HG03378 (cell line): ENCODE measurements around the gene NRXN3.

Experiments used
- ATAC-seq: cut with Tn5 transposase; IDR thresholded peaks from one replicate; pipeline ENCODE4 v1.9.1; 2021; ENCODE audit warnings: mild to moderate bottlenecking, moderate library complexity; ENCODE audit not compliant: unreplicated experiment

Gene NRXN3

DNA sequence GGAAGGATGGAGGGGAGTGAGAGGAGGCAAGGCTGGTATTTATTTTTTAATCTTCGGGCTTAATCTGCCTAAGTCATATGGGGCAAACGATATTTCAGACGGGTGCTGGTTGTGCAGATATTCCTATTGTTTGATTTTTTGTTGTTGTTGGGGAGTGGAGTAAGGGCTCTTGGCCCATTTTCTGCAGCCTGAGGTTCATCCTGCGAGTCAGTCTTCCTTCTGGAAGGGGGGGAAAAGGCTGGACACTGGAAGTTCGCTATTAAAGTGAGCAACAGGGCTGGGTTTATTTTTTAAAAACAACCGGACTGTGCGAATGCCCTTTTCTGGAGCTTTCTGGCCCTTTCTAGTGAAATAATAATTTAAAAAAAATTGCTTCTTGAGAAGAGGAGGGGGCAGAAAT, 2.3 kb downstream of the NRXN3 start:
- ATAC-seq, result no peak

DNA sequence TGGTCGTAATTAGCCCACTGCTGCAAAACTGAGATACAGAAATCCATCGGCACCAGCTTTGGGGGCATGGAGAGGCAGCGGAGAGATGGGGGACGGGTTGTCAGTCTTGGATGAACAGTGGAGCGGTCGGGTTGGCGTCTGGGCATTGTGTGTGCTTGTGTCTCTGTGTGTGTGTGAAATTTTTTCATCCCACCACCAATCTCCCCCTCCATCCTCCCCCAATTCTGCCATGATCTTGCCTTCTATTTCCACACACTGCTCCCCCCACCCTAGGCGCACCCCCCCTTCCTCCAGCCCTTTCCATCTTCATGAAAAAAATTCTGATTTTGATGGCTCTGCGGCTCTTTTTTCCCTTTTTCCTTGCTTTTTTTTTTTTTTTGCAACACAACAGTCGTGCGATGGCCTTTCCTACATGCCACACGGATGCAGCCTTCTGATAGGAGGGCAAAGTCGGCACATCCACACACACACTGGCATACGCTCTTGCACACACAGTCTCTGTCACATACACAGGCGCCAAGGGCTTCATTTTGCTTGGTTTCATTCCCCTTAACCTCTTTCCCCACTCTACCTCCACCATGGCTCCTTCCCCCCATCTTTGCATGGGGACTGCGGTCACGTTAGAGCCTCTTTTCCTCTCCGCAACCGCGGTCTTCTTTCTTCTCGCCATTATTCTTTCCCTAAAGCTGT, 3.3 kb downstream of the NRXN3 start:
- no peak for ATAC-seq

DNA sequence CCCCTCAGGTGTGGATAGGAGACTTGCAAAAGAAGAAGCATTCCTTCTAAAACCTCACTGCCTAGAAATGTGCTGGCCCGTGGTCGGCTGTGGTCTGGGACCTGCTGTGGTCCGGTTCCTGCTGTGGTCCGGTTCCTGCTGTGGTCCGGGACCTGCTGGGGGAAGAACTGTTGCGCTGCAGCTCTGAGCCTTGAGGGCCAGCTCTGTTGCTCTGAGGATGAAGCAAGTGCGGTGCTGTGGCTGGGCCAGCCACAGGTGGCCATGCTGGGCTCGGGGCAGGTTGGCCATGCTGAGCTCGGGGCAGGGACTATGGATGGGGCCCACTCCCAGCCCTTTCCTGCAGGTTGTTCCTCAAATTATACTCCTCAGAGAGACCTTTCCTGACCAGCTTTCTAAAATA, 5.2 kb downstream of the NRXN3 start:
- ATAC-seq, result no peak

DNA sequence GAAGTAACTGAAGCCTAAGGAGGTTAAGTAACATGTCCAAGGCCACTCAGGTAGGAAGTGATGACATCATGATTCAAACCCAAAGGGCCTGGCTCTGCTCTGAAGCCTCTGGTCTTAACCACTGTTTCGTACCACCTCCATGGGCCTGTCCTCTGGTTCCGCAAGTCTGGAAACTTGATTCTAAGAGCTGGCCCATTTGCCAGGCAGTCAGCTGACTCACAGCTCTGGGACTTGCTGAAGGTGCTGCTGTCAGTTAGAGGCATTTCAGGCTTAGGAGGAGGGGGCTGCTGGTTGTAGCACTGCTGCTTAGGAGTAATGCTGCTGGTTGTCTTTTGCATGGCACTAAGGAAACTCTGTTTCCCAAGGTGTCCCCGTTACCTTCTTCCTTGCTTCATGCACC, 7.9 kb downstream of the NRXN3 start:
- no peak for ATAC-seq

DNA sequence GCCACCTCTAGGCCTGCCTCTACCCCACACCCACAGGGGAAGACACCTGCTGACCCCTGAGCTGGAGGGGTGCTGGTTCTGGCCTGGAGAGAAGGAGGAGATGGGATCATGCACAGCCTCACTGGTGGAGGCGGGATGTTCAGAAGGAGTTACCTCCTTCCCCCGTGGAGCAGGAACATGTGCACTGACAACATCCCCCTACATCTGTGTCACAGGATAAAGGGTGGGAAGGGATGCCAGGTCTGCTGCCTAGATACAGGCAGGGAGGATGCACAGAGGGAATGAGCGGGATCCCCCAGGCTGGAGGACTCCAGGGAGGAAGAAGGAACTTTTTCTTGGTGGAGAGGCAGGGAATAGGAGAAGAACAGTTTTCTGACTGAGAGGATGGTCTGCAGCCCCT, 8.8 kb downstream of the NRXN3 start:
- no peak for ATAC-seq

DNA sequence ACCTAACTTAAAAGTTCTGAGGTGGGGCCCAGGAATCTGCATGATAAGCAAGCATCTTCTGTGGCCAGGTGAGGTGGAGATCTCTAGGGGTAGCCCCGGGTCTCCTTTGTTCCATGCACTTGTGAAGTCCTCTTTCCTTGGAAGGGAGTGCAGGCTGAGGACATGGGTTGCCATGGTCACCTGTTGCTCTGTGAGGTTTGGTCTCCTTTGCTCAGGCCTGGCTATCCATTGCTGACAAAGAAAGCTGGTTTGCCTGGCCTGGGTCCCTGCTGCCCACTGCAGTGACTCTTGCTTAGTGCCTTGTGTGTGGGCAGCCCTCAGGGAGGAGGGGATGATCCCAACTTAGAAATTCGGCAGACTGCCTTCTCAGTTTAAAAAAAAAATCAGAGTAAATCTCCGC, 11.1 kb downstream of the NRXN3 start:
- no peak for ATAC-seq

DNA sequence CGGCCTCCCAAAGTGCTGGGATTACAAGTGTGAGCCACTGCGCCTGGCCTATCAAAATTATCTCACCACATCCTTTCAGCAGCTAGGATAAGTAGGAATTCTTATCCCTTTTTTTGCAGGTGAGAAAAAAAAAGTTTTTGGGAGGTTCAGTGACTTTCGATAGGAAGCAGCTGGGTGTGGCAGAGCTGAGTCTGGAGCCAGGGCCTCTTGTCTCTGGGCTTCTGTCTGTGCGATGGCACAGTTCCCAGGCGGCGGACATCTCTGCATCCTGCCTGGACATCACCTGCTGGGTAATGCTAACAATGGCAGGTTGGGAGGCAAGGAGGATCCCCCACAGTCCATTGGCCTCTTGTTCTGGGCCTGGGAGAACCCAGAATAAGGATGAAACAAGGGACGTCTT, 12.5 kb downstream of the NRXN3 start:
- ATAC-seq, result no peak

DNA sequence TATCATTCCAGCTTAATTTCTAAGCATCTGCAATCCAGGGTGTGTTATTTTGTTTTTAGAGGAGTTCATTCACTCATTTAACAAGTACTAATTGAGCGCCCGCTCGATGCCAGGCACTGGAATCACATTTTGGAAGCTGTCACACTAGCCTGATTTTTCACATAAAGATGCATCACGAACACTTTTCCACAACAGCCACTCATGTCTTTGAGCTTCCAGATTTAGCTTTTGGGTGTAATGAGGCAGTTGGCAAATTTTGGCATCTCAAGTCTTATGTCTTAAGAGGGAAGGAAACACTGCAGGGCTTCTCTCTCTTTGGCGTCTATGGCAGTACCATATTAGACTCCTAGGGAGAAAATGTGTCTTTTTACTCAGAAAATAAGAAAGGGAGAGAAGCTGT, 14.0 kb downstream of the NRXN3 start:
- ATAC-seq, result no peak

DNA sequence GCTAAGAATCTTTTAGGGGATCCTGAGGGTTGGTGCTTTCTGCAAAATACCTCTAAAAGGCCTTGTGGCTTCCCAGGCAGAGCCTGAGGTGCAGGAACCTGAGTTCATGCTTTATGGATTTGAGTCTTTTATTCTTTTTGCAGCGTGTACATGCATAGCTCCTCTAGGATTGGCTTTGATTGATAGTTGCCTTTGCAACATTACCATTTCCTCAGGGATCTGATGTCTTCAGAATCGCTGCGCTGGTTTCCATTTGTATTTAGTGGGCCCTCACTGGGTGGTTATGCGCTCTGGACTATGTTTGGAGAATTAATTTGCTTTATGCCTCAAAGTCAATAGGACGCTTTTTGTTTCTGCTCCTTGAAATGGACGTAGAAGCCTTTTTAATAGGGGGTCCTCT, 16.1 kb downstream of the NRXN3 start:
- no peak for ATAC-seq

DNA sequence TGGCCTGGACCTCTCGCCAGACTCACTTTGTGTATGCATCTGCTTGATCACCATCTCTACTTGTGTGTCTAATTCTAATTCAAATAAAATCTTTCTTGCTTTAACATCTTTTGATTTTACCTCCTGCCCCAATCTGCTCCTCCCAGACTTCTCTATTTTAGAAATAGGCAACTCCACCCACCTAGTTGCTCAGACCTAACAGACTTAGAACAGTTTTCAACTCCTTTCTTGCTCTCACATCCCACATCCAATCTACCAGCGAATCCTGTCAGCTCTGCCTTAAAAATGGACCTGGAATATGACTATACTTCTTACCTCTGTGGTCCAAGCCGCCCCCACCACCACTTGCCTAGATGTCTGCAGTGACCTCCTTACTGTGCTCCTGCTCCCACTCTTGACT, 18.7 kb downstream of the NRXN3 start:
- no peak for ATAC-seq

DNA sequence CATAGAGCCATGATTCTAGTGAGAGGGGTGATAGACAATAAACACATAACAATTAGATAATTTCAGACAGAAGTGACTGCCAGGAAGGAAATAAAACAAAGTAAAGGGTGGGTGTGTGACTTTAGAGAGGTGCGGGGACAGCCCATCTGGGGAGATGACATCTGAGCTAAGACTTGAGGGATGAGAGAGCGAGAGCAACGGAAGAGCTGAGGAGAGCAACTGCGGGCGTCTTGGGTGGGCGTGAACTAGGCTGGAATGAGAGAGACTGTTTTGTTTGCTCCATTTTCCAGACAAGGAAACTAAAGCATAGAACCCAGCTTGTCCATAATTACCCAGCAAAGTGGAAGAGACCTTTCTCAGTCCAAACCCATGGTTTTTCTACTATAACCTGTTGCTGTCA, 25.3 kb downstream of the NRXN3 start:
- no peak for ATAC-seq

DNA sequence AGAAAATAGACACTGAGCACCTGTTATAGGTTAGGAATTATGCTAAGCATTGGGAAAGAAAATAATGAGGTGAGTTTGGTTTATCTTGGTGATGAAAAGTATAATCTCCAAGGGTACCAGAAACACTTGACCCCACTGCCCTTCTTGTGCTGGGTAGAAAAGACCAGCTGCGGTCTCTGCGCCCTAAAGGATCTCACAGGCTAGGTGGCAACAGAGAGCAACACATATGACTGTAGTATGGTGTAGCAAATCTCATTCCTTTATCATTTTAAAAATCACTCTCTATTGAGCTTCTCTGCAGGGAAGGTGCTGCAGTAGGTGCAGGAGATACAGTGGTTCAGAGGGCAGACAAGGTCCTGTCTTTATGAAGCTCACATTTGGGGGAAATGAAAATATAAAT, 26.1 kb downstream of the NRXN3 start:
- ATAC-seq, result no peak

DNA sequence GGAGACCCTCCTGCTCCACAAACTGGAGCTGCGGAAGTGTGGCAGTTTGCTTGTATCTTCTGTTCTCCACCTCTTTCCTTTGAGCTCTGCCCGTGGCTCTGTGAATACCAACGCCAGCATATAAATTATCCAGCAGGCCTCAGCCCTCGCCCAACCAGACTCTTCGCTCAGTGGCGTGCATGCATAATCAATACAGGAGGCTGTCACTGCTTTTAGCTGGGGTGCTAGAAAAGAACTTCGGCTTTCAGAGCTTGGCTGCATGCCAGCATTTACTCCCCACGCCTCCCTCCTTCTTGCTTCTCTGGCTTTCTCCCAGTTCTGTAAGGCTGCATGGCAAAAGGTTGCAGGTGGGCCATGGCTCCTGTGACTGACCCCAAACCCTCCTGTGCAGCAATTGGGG, 26.9 kb downstream of the NRXN3 start:
- ATAC-seq, result no peak

DNA sequence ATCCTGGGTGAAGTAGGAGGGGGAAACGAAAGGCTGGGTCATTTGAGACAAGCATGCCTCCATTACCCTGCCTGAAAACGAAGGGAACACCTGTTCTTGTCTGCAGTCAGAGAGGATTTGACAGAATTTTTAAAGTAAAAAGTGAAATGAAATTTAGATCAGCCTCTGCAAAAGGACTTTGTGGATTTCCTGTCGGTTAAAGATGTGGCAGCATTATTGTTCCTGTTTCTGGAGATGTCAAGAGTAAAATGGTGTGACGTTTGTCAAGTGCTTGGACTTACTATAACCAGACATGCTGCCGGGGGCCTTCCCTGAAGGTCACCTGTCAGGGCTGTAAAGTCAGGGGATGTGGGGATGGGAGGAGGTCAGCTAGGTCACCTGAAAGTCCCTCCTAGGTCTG, 32.0 kb downstream of the NRXN3 start:
- no peak for ATAC-seq

DNA sequence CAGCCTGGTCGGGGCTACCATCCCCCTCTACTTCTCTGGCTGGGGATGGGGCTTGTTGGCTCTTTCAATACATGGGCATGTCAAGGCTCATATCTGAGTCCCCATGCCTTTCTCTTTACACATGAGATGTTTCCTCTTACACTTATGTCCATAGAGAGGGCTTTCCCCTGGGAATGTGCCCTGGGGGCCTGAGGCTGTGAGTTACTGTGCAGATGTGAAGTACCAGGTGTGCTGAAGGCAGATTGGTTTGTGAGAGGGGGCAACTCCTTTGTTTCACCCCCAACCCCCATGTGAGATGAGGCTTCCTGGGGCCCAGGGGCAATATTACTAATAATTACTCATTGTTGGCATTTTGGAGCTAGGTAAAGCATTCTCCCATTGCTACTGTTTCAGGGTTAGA, 32.8 kb downstream of the NRXN3 start:
- ATAC-seq, result no peak

DNA sequence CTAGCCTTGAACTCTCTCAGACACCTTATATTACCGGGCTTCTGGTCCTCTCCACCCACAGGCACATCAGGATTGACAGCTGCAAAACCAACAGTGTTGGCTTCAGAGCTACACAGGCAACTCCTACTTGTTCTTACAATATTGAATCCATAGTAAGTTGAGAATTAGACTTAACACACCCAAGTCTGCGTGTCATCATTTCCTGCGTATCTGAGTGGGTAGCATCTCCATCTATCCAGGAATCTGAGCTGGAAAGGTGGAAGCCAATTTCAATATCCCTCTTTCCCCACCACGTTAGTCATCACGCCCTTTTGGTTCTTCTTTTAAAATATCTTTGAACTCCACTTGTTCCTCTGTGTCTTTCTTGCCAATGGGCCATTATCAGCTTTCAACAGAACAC, 37.2 kb downstream of the NRXN3 start:
- ATAC-seq, result no peak

DNA sequence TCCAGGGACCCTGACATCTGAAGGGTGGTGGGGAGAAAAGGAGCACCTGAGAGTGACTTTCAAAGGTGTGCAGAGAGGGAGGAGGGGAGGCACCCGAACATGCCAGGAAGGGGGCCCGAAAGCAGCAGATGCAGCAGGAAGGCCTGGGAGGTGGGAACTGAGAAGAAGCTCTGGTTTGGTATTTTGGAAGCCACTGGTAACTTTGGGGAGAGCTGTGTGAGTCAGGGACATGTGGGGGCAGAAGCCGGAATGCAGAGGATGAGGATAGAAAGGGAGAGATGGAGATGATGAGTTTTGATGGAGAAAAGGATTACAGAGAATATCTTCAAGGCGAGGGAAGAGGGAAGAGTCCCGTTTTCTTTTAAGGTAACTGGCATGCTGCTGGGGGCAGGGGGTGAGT, 50.1 kb downstream of the NRXN3 start:
- no peak for ATAC-seq

DNA sequence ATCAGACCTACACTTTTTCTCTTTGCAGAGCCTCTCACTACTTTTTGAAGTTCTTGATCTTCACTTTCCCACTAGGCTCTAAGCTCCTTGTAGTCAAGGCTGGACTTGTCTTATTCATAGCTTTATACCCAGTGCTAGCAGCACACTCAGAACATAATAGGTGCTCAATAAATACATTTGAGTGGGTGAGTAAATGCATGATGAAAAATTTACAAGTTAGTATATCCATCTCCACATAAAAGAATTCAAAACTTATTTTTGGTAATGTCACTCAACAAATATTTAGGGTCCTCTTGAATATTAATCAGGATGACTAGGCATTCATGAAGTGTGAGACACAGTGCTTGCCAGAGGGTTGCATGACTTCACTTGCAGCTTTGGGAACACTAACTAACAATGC, 52.6 kb downstream of the NRXN3 start:
- no peak for ATAC-seq

DNA sequence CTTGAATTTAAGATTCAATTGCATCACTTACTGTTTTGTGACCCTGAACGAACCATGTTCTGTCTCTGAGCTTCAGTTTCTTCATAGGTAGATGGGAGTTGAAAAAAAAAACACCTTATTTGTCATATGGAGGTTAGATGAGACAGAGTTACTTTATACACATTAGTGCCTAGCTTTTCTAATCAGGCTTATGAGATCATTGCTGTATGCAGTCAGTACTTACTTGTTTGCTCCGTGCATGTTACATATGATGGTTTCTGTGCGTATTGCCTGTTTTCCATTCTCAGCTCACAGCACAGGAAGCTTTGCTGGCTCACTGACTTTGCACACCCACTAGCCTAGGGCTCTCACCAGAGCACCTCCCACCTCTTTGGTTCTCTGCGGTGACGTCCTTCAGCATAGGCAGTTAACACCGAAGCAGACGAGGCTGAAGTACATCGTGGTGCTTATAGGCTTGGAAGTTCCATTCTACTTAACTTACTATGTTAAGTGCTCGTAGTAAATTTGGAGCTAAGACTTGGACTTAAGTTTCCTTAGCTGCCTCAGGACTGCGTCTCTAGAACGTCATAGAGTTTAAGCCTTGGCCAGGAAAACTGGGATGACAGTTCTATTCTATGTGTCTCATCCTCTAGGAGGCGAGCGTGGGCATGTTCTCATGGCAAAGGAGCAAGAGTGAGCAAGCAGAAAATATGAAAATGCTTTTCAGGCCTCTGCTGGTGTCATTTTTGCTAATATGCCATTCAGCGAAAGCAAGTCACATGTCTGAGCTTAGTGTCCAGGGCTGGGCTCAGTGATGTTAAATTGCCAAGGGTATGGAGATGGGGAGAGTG, 57.3 kb downstream of the NRXN3 start:
- no peak for ATAC-seq

DNA sequence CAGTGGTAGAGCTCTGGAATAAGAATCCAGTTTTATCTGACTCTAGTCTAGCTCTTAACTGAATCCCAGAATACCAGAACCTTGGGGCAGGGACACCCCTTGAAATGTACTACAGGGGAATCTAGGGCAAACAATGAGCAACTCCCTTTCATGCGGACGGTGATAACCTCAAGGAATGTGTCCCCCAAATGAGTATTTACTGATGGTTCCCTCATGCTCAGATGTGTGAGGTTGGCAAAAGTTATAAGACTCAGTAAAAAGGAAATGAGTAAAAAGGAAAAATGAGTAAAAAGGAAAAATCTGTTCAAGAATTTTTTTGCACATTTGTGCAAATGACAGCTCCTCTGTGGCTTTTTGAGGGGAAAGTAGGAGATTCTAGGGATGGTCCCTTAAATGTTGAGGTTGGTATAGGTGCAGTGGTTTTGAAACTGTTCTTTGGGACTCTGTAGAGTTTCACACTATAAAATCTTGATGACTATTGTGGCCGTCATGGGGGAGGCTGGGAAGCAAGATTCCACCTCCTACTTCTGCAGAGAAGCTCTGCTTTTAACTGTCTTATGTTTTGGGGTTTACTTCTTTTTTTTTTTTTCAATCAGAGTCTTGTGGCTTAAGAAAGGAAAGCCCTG, 58.6 kb downstream of the NRXN3 start:
- no peak for ATAC-seq

DNA sequence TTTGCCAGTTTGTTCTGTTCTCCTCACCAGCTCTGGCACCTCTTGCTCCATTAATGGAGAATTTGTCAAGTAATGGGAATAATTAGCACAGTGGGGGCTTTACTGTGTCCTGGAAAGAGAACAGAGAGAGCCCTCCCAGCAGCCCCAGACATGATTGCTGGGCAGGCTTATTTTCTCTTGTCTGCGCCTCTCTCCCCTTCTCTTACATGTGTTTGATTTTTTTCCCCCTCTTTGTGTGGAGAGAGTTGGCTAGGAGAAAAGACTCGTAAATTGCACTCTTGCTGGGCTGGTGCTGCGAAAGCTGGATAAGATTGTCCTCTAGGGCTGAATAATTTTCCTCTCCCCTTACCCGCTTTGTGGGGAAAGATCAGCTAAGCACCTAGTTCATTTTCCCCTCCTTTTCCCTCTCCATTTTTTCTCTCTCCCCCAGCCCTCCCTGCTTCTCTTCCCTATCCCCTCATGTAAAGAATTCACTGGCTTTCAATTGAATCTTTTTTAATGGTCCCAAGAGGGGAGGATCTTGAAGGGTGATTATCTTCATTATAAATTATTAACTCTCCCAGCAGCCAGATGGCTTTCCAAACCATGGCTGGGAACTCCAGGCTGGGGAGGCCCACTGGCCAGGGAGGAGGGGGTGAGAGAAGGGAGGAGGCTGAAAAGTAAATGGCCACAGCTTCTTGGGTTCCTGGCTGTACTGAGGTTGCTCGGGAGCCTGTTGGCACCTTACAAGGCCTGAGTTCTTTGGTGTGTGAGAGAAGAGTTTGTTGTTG, 62.2 kb downstream of the NRXN3 start:
- ATAC-seq, result no peak
